Measurements from ENCODE around the gene SPATA33.
"Not testable (repeated sequence)": the region's sequence is repeated elsewhere in the genome, so short reads cannot be mapped to it uniquely, and the experiment has no call there.

The SPATA33 gene

GRCh38 chr16:89629827-89630610, 27.6 kb upstream of the SPATA33 start:
- DNase-seq = no peak

GRCh38 chr16:89633064-89633631, 24.5 kb upstream of the SPATA33 start:
- DNase-seq = peak; percentile 47

GRCh38 chr16:89634463-89635385, 22.9 kb upstream of the SPATA33 start:
- DNase-seq = not testable (repeated sequence)

DNA sequence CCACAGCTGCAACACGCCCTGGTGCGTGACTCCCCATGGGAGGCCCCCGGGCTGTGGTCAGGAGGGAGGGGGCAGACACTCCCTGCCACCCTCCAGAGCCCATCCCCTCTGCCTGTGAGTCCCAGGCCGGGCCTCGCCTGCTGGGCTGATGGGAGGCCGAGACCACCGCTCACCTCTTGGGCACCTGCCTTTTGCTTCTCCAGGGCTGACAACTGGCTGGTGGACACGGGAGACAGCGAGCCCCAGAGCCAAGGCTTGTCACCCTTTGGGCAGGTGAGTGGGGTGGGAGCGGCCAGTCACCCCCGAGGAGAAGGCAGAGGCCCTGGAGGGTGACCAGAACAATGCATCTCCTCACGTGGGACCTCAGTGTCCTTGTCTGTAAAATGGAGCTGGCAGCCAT, 21.0 kb upstream of the SPATA33 start:
- DNase-seq = no peak

DNA sequence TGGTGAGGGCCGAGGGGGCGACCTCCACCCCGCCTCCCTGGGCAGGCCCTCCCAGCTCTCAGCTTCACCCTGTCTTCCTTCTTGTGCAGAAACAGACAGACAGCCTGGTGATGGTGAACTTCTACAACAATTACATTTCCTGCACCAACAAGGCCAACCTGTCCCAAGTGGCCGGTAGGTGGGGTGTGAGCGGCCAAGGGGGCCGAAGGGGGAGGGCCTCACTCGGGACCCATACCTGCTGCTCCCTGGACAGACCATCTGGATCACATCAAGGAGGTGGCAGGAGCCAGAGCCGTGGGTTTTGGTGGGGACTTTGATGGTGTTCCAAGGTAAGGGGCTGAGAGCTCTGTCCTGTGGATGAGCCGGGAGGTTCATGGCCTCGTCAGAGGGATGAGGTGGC, 20.3 kb upstream of the SPATA33 start:
- no peak for DNase-seq

DNA sequence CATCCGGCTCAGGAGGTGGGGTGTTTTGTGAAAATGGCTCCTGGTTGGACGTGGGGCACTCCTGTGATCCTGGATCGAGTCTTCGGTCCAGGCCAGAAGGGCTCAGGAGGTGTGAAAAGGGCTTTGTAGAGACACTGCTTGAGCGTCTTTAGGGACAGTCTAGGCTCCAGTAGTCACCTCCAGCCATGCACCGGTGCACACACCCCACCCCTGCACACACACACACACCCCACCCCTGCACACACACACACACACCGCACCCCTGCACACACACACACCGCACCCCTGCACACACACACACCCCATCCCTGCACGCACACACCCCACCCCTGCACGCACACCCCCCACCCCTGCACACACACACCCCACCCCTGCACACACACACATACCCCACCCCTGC, 19.2 kb upstream of the SPATA33 start:
- no peak for DNase-seq

DNA sequence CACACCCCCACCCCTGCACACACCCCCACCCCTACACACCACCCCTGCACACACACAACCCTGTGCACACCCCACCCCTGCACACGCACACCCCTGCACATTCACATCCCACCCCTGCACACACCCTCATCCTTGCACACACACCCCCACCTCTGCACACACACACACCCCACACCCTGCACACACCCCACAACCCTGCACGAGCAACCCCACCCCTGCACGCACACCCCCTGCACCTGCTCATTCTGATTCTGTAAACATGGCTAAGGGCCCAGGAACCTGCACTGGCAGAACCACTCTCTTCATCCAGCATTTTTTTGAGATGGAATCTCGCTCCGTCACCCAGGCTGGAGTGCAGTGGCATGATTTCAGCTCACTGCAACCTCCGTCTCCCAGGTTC, 18.3 kb upstream of the SPATA33 start:
- no peak for DNase-seq

DNA sequence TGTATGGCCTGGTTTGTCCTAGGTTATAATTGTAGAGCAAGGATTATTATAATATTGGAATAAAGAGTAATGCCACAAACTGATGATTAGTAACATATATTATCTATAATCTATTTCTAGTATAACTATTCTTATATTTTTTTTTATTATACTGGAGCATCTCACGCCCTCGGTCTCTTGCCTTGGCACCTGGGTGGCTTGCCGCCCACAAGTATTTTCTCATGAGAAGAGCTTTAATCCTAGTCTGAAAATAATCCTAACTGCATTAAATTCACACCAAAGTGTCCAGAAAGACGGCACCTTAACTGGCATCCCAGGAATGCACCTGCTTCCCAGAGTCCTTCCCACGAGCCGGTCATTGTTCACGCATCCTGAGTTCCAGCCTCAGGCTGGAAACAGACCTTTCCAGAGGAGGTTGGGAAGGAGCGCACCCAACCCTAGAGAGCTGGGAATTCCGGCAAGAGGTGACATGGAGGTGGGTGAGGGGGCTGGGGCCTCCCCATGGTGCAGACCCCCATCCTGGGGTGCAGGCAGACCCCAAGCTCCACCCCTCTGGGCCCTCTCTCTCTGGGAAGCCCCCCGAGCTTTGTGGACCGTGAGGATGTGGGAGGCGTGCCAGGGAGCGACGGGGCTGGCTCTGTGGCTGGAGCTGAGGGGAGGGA, 16.0 kb upstream of the SPATA33 start:
- no peak for DNase-seq

DNA sequence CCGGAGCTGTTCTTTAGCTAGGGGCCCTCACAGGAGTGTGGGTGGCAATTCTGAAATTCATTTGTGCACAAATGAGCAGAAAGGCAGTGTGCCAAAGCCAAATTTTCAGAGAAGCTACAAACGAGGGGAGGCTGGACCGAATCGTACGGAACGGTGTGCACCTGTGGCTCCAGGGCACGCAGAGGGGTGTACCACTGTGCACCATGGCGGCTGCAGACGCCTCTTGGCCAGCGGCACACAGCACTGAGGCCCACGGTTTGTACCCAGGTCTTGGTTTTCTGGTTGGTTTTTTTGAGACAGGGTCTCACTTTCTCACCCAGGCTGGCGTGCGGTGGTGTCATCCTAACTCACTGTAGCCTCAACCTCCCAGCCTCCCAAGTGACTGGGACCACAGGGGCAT, 15.1 kb upstream of the SPATA33 start:
- no peak for DNase-seq

DNA sequence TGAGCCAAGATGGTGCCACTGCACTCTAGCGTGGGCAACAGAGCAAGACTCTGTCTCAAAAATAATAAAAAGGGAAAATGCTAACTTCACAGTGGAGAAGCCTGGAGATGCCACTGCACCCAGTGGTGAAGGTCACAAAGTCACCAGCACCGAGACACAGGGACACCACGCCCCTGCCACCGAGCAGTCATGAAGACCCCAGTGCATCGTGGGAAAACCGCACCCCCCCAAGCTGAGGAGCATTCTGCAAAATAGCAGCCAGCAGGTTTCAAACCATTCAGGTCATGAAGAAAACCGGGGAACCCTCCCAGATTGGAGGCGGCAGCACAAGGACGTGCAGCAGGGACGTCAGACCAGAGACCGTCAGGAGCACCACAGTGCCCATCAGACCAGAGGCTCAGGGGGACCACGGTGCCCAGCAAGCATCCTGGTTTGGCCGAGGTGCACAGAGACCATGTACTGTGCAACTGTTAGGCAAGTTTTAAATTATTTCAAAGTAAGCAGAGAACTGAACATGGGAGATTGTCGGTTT, 13.8 kb upstream of the SPATA33 start:
- no peak for DNase-seq

DNA sequence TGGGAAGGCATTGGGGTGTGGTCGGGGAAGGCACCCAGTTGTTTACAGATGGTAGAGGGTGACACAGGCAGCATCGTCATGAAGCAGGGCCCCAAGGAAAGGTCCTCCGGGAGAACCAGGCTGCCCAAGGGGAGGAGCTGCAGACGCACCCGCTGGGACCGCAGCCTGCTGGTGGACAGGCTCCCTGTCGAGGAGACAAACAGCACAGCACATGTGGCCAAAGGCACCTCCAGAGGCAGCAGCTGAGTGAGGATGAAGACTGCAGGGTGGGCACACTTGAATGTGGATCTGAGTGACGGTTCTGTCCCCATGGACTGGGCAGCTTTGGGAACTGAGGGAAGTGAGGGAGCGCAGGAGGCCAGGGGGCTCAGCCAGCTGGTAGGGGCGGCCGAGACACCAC, 12.5 kb upstream of the SPATA33 start:
- DNase-seq = no peak

GRCh38 chr16:89646270-89646669, 11.4 kb upstream of the SPATA33 start:
- no peak for DNase-seq

- DNase-seq = no peak
These were observed 10.7 kb upstream of the SPATA33 start for GRCh38 chr16:89646906-89647305.

DNA sequence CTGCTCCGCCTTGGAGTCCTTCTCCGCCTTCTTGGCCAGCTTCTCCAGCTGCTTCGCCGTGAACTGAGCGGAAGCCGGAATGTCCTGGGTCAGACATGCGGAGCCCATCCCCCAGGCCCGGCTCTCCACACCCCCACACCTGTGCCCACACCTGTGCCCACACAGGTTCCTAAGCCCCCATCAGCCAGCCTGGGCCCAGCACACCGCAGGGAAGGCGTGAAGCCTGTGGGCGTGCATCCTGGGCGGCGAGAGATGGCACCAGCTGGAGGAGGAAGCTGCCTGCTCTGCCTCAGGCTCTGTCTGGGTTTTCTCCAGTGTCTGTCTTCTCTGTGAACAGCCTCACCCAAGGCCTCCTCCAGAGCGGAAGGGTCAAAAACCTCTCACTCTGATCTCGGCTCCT, 6.1 kb upstream of the SPATA33 start:
- no peak for DNase-seq

DNA sequence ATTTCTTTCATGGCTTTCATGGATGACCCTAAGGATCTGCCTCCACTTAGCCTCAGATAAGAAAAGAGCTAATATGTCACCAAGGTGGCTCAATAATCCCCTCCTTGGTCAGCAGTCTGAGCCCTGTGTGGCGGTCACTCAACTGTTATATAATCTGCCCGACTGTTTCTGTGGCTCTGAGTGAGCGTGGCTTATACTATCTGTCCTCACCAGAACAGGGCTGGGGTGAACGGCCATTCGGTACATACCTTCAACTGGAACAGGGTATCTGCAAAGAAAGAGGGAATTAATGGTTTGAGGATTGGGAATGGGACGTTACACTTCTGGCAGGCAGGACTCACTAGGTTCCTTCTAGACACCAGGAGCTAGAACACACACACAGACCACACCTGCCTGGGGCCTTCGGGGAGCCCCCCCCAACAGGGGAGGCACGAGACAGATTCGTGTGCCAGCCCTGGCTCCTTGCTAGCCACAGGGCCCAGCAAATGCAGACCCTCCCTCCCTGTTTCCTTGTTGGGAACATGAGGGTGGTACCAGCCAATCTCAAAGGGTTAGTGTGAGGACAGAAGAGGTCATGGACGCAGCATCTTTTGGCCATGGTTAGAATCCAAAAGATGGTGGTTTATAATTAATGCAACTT, 3.9 kb upstream of the SPATA33 start:
- DNase-seq = no peak

DNA sequence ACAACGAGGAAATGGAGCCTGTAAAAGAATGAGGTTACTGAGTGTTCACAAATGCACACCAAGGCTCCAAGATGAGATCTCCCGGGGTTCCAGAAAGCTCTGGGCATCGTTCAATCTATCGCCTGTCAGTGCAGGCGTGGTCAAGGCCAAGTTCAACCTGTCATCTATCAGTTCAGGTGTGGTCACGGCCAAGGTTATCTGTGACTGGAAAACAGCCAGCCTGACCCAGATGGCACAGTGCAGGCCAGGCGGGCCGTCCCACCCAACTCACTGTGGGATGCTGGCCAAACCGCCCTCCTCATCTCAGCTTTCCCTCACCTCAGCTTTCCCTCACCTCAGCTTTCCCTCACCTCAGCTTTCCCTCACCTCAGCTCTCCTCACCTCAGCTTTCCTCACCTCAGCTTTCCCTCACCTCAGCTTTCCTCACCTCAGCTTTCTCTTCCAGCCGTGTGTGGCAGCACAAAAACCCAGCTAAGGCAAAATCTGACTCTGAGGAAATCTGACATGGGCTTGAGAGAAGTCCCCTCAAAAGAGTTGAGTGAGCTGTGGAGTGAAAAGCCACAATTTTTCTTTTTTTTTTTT, 2.5 kb upstream of the SPATA33 start:
- DNase-seq = no peak

GRCh38 chr16:89656435-89657121, 1.1 kb upstream of the SPATA33 start:
- no peak for DNase-seq

DNA sequence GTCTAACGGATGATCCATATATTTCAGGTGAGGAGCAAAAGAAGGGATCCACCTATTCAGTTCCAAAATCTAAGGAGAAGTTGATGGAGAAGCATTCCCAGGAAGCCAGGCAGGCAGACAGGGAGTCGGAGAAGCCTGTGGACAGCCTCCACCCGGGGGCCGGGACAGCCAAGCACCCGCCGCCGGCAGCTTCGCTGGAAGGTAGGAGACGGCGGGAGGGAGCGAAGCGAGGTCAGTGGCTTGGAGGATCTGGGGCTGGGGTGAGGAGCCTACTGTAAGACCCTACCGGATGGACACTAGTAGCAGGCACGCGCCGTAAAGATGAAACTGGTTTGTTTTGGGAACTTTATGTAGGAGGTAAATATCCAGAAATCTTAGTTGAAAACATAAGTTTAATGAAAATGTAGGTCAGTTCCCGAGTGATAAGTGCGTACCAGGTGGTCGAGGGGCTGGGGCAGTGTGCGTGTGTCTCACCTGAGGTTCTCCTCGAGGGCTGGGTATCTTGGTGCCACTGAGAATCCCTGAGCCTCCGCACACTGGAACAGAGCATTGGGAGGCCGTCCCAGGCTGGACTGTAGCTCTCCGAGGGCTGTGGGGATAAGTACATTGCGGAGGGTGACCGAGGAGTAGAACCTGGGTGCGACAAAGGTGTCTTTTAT, 714 bp downstream of the SPATA33 start:
- DNase-seq = peak; percentile 35

DNA sequence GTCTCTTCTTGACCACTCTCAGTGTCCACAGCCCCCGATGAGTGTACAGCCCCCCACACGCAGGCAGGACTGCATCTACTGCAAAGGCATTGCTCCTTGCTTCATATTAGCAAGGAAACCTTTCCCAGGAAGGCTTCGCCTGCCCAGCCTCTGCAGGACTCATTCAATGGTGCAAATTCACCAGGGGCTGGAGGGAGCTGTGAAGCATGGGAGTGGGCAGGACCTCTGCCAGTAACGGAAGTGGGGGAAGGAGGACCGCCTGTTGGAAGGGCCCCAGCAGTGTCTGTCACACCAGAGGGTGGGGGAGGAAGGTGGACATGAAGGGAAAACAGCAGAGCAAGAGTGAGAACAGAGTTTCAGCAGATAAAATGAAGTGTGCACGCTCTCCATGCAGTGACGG, 2.5 kb downstream of the SPATA33 start:
- no peak for DNase-seq

- no peak for DNase-seq
These were observed 3.6 kb downstream of the SPATA33 start for GRCh38 chr16:89661215-89661614.

DNA sequence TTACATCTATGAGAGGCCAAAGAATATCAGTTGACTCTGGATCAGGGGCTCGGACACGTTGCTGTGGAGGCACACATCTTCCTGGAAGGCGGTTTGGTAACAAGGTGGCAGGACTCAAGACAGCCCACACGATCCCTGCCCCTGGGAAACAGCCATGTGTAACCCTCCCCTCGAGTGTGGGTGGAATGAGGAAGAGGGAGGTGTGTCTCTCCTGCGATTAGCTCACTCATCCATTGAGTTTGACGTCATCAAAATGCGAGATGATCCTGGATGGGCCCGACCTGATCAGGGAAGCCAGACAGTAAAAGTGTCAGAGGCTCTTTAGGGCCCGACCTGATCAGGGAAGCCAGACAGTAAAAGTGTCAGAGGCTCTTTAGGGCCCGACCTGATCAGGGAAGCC, 6.6 kb downstream of the SPATA33 start:
- not testable (repeated sequence) for DNase-seq
